Midbrain (tissue), 1 donor: ENCODE results near the gene NR2F6.

Experiments
- DNase-seq: peaks from one replicate; lab custom pipeline; 2025; lab: John Stamatoyannopoulos, UW

Gene NR2F6

GRCh38 chr19:17237747-17238706 lies 7.7 kb downstream of the NR2F6 start:
- no peak for DNase-seq

GRCh38 chr19:17236811-17237543 lies 8.7 kb downstream of the NR2F6 start:
- no peak for DNase-seq

- no peak for DNase-seq
Measured at GRCh38 chr19:17235971-17236777, 9.5 kb downstream of the NR2F6 start.

GRCh38 chr19:17235300-17235970 lies 10.3 kb downstream of the NR2F6 start:
- DNase-seq: peak; percentile 54

- DNase-seq: peak; percentile 5
Measured at GRCh38 chr19:17234911-17235299, 10.8 kb downstream of the NR2F6 start.

- DNase-seq: no peak
Measured at GRCh38 chr19:17232258-17232657, 13.5 kb downstream of the NR2F6 start.

- DNase-seq: no peak
Measured at GRCh38 chr19:17229890-17230289, 15.8 kb downstream of the NR2F6 start.

GRCh38 chr19:17227798-17228367 lies 17.8 kb downstream of the NR2F6 start:
- DNase-seq: no peak

GRCh38 chr19:17226002-17226933 lies 19.5 kb downstream of the NR2F6 start, which contains the start of gene OCEL1:
Gene OCEL1, plus strand, starts transcription at chr19:17226226. Its CDS starts 22 bp downstream, at chr19:17226248.
- DNase-seq: peak; percentile 99

- DNase-seq: no peak
Measured at GRCh38 chr19:17225053-17225452, 20.7 kb downstream of the NR2F6 start.

GRCh38 chr19:17220207-17220758 lies 25.4 kb downstream of the NR2F6 start:
- no peak for DNase-seq

GRCh38 chr19:17219286-17219685 lies 26.4 kb downstream of the NR2F6 start:
- DNase-seq: no peak

GRCh38 chr19:17216058-17216670 lies 29.6 kb downstream of the NR2F6 start:
- no peak for DNase-seq

- peak; percentile 94 for DNase-seq
Measured at GRCh38 chr19:17215127-17215971, 30.4 kb downstream of the NR2F6 start, which contains the start of gene USE1. Gene USE1, plus strand, starts transcription at chr19:17215357. Its CDS starts 49 bp downstream, at chr19:17215406.

GRCh38 chr19:17214508-17215126 lies 31.1 kb downstream of the NR2F6 start:
- no peak for DNase-seq

GRCh38 chr19:17213334-17213733 lies 32.4 kb downstream of the NR2F6 start:
- DNase-seq: no peak

GRCh38 chr19:17211547-17212446 lies 33.9 kb downstream of the NR2F6 start:
- DNase-seq: no peak
